HEK293 (cell line): ENCODE data around the gene ARHGAP4.

ENCODE experiments used
- OVOL3 ChIP-seq: fragments of 450-650 bp; formaldehyde crosslinking; IDR thresholded peaks from 2 replicates; pipeline ENCODE4 v1.5.1; 2016; ENCODE audit warnings: missing biosample characterization, missing genetic modification characterization
- PRDM10 ChIP-seq: fragments of 450-650 bp; formaldehyde crosslinking; IDR thresholded peaks from 2 replicates; pipeline ENCODE4 v1.5.1; 2016; ENCODE audit warnings: missing biosample characterization, missing genetic modification characterization
- SCRT2 ChIP-seq: fragments of 450-650 bp; formaldehyde crosslinking; IDR thresholded peaks from 2 replicates; pipeline ENCODE4 v1.5.1; 2016; ENCODE audit warnings: missing biosample characterization, missing genetic modification characterization
- TCF7L2 ChIP-seq: IDR thresholded peaks from 2 replicates; pipeline ENCODE4 v1.6.1; 2011; ENCODE audit warnings: low read depth, mild to moderate bottlenecking, inconsistent platforms, low read length, moderate library complexity, borderline replicate concordance
- YY2 ChIP-seq: fragments of 450-650 bp; formaldehyde crosslinking; IDR thresholded peaks from 2 replicates; pipeline ENCODE4 v1.5.1; 2016; ENCODE audit warnings: missing biosample characterization, missing genetic modification characterization
- ZBTB10 ChIP-seq: fragments of 450-650 bp; formaldehyde crosslinking; IDR thresholded peaks from 2 replicates; pipeline ENCODE4 v1.5.1; 2016; ENCODE audit warnings: missing biosample characterization, missing genetic modification characterization
- ZBTB21 ChIP-seq: fragments of 450-650 bp; formaldehyde crosslinking; IDR thresholded peaks from 2 replicates; pipeline ENCODE4 v1.5.1; 2017; ENCODE audit warnings: missing biosample characterization, missing genetic modification characterization
- ZEB2 ChIP-seq: fragments of 450-650 bp; formaldehyde crosslinking; IDR thresholded peaks from 2 replicates; pipeline ENCODE4 v1.5.1; 2016; ENCODE audit warnings: missing biosample characterization, missing genetic modification characterization
- ZNF16 ChIP-seq: fragments of 450-650 bp; formaldehyde crosslinking; IDR thresholded peaks from 2 replicates; pipeline ENCODE4 v1.5.1; 2016; ENCODE audit warnings: low read depth, missing biosample characterization, missing genetic modification characterization
- ZNF169 ChIP-seq: fragments of 450-650 bp; formaldehyde crosslinking; IDR thresholded peaks from 2 replicates; pipeline ENCODE4 v1.5.1; 2016; ENCODE audit warnings: missing biosample characterization, missing genetic modification characterization
- ZNF202 ChIP-seq: fragments of 450-650 bp; formaldehyde crosslinking; IDR thresholded peaks from 2 replicates; pipeline ENCODE4 v1.5.1; 2016; ENCODE audit warnings: missing biosample characterization, missing genetic modification characterization, borderline replicate concordance
- ZNF214 ChIP-seq: fragments of 450-650 bp; formaldehyde crosslinking; IDR thresholded peaks from 2 replicates; pipeline ENCODE4 v1.5.1; 2017; ENCODE audit warnings: missing biosample characterization, mild to moderate bottlenecking, missing genetic modification characterization, borderline replicate concordance
- ZNF221 ChIP-seq: fragments of 450-650 bp; formaldehyde crosslinking; IDR thresholded peaks from 2 replicates; pipeline ENCODE4 v1.5.1; 2017; ENCODE audit warnings: missing biosample characterization, missing genetic modification characterization, borderline replicate concordance
- ZNF239 ChIP-seq: fragments of 450-650 bp; formaldehyde crosslinking; IDR thresholded peaks from 2 replicates; pipeline ENCODE4 v1.5.1; 2016; ENCODE audit warnings: missing biosample characterization, missing genetic modification characterization
- ZNF311 ChIP-seq: fragments of 450-650 bp; formaldehyde crosslinking; IDR thresholded peaks from 2 replicates; pipeline ENCODE4 v1.5.1; 2017; ENCODE audit warnings: missing biosample characterization, missing genetic modification characterization, borderline replicate concordance
- ZNF335 ChIP-seq: fragments of 450-650 bp; formaldehyde crosslinking; conservative IDR thresholded peaks from 2 replicates; pipeline ENCODE4 v1.5.1; 2016; ENCODE audit warnings: missing biosample characterization, missing genetic modification characterization
- ZNF473 ChIP-seq: fragments of 450-650 bp; formaldehyde crosslinking; IDR thresholded peaks from 2 replicates; pipeline ENCODE4 v1.5.1; 2017; ENCODE audit warnings: missing biosample characterization, missing genetic modification characterization
- ZNF514 ChIP-seq: fragments of 450-650 bp; formaldehyde crosslinking; IDR thresholded peaks from 2 replicates; pipeline ENCODE4 v1.5.1; 2016; ENCODE audit warnings: missing biosample characterization, missing genetic modification characterization
- ZNF530 ChIP-seq: fragments of 450-650 bp; formaldehyde crosslinking; IDR thresholded peaks from 2 replicates; pipeline ENCODE4 v1.5.1; 2016; ENCODE audit warnings: low read depth, missing biosample characterization, missing genetic modification characterization
- ZNF621 ChIP-seq: fragments of 450-650 bp; formaldehyde crosslinking; IDR thresholded peaks from 2 replicates; pipeline ENCODE4 v1.5.1; 2017; ENCODE audit warnings: missing biosample characterization, missing genetic modification characterization
- ZNF624 ChIP-seq: fragments of 450-650 bp; formaldehyde crosslinking; IDR thresholded peaks from 2 replicates; pipeline ENCODE4 v1.5.1; 2017; ENCODE audit warnings: missing biosample characterization, missing genetic modification characterization
- ZNF660 ChIP-seq: fragments of 450-650 bp; IDR thresholded peaks from 2 replicates; pipeline ENCODE4 v1.5.1; 2018; ENCODE audit warnings: missing biosample characterization, mild to moderate bottlenecking, missing genetic modification characterization
- ZNF792 ChIP-seq: fragments of 450-650 bp; formaldehyde crosslinking; IDR thresholded peaks from 2 replicates; pipeline ENCODE4 v1.5.1; 2016; ENCODE audit warnings: missing biosample characterization, missing genetic modification characterization
- ZNF837 ChIP-seq: fragments of 450-650 bp; formaldehyde crosslinking; IDR thresholded peaks from 2 replicates; pipeline ENCODE4 v1.5.1; 2016; ENCODE audit warnings: missing biosample characterization, missing genetic modification characterization
- TF ChIP-seq, protein P1 (sequence below): sonication (generic); formaldehyde crosslinking; IDR thresholded peaks from 2 replicates; pipeline ENCODE4 v1.8.1; 2022; ENCODE audit warnings: mild to moderate bottlenecking, moderate library complexity, missing genetic modification reagents
- TF ChIP-seq, protein P2 (sequence below): fragments of 450-650 bp; formaldehyde crosslinking; IDR thresholded peaks from 2 replicates; pipeline ENCODE4 v1.5.1; 2016; ENCODE audit warnings: missing biosample characterization, missing genetic modification characterization, borderline replicate concordance
- TF ChIP-seq, protein P3 (sequence below): fragments of 450-650 bp; formaldehyde crosslinking; IDR thresholded peaks from 2 replicates; pipeline ENCODE4 v1.5.1; 2016; ENCODE audit warnings: missing biosample characterization, missing genetic modification characterization

Gene ARHGAP4

GRCh38 chrX:153971450-153972367 lies 45.6 kb upstream of the ARHGAP4 start, which contains the start of gene HCFC1 (continued):
- TF ChIP-seq ZNF621 (tag by site-specific recombination) (no peak), TCF7L2 (peak; percentile 85), ZNF473 (tag by site-specific recombination) (no peak), ZNF214 (no peak), ZNF837 (tag by site-specific recombination) (no peak), ZNF792 (no peak), OVOL3 (tag by site-specific recombination) (0 out of 2 replicates have a peak, but pooled peaks have one; percentile 32), ZNF169 (tag by site-specific recombination) (no peak), ZNF16 (tag by site-specific recombination) (no peak), YY2 (tag by site-specific recombination) (peak; percentile 99), ZBTB10 (peak; percentile 86), PRDM10 (tag by site-specific recombination) (no peak; the same call in 1 of the 2 replicates), ZBTB21 (tag by site-specific recombination) (peak; percentile 74), ZNF624 (tag by site-specific recombination) (no peak), ZNF514 (no peak), ZNF335 (tag by site-specific recombination) (peak; percentile 76; the same call in 1 of the 2 replicates), SCRT2 (tag by site-specific recombination) (no peak), ZNF660 (no peak; the same call in none of the 2 replicates), ZEB2 (tag by site-specific recombination) (peak; percentile 92), ZNF239 (tag by site-specific recombination) (no peak), ZNF530 (no peak), ZNF221 (no peak), ZNF202 (tag by site-specific recombination) (no peak), ZNF311 (tag by site-specific recombination) (no peak)
- TF ChIP-seq, protein P1, sequence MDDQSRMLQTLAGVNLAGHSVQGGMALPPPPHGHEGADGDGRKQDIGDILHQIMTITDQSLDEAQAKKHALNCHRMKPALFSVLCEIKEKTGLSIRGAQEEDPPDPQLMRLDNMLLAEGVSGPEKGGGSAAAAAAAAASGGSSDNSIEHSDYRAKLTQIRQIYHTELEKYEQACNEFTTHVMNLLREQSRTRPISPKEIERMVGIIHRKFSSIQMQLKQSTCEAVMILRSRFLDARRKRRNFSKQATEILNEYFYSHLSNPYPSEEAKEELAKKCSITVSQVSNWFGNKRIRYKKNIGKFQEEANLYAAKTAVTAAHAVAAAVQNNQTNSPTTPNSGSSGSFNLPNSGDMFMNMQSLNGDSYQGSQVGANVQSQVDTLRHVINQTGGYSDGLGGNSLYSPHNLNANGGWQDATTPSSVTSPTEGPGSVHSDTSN: 0 out of 2 replicates have a peak, but pooled peaks have one; percentile 2
- TF ChIP-seq, protein P2, sequence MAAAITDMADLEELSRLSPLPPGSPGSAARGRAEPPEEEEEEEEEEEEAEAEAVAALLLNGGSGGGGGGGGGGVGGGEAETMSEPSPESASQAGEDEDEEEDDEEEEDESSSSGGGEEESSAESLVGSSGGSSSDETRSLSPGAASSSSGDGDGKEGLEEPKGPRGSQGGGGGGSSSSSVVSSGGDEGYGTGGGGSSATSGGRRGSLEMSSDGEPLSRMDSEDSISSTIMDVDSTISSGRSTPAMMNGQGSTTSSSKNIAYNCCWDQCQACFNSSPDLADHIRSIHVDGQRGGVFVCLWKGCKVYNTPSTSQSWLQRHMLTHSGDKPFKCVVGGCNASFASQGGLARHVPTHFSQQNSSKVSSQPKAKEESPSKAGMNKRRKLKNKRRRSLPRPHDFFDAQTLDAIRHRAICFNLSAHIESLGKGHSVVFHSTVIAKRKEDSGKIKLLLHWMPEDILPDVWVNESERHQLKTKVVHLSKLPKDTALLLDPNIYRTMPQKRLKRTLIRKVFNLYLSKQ (tag by site-specific recombination): no peak
- TF ChIP-seq, protein P3, sequence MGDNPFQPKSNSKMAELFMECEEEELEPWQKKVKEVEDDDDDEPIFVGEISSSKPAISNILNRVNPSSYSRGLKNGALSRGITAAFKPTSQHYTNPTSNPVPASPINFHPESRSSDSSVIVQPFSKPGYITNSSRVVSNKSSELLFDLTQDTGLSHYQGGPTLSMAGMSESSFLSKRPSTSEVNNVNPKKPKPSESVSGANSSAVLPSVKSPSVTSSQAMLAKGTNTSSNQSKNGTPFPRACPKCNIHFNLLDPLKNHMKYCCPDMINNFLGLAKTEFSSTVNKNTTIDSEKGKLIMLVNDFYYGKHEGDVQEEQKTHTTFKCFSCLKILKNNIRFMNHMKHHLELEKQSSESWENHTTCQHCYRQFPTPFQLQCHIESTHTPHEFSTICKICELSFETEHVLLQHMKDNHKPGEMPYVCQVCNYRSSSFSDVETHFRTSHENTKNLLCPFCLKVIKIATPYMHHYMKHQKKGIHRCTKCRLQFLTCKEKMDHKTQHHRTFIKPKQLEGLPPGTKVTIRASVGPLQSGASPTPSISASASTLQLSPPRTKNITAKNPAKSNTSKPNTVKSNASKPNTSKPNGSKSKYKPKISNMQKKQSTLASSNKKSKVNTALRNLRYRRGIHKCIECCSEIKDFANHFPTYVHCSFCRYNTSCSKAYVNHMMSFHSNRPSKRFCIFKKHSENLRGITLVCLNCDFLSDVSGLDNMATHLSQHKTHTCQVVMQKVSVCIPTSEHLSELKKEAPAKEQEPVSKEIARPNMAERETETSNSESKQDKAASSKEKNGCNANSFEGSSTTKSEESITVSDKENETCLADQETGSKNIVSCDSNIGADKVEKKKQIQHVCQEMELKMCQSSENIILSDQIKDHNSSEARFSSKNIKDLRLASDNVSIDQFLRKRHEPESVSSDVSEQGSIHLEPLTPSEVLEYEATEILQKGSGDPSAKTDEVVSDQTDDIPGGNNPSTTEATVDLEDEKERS (tag by site-specific recombination): no peak
